IgD-negative memory B cell (primary cell): ENCODE results near the gene PIP4K2A. TPM values are rescaled to one million over a fixed set of nuclear protein-coding genes. Genes with fewer than 3 reads are reported as not detected.

Experiments
- H3K27ac Mint-ChIP-seq, 3 donors: one replicate each; pipeline ENCODE4 v1.8.0; 2020 to 2022; ENCODE audit warnings: mild to moderate bottlenecking in 3 of 3, mixed read lengths in 3 of 3, moderate library complexity in 1 of 3
- H3K27me3 Mint-ChIP-seq: one replicate; pipeline ENCODE4 v1.8.0; 2021; ENCODE audit warnings: mixed read lengths
- H3K36me3 Mint-ChIP-seq: one replicate; pipeline ENCODE4 v1.8.0; 2020; ENCODE audit warnings: mild to moderate bottlenecking, mixed read lengths
- H3K4me1 Mint-ChIP-seq, 3 donors: one replicate each; pipeline ENCODE4 v1.8.0; 2020 to 2022; ENCODE audit warnings: mixed read lengths in 3 of 3, mild to moderate bottlenecking in 1 of 3
- H3K4me3 Mint-ChIP-seq, 4 donors: one replicate each; pipeline ENCODE4 v1.8.0; 2020 to 2022; ENCODE audit warnings: mild to moderate bottlenecking in 4 of 4, mixed read lengths in 4 of 4, moderate library complexity in 3 of 4
- H3K9me3 Mint-ChIP-seq, 3 donors: one replicate each; pipeline ENCODE4 v1.8.0; 2020 to 2021; ENCODE audit warnings: mixed read lengths in 3 of 3, mild to moderate bottlenecking in 1 of 3
- polyA plus RNA-seq: library from polyadenylated mRNA; unstranded; fragments of 300-500 nt; fragmentation: Illumina TruSeq; gene quantifications from one replicate; pipeline ENCODE4 v1.2.3, GENCODE V29; 2021

The PIP4K2A gene
- polyA plus RNA-seq, 1 donor from 2014 or later: 43.2 TPM

GRCh38 chr10:22626784-22627183 is 87.6 kb downstream of the PIP4K2A start:
- Mint-ChIP-seq H3K36me3 (peaks cover 2% of the 10 kb centered on the region), H3K4me3 (peak overlapping the region in 3 of 4 donors; percentile 71 to 76 (median 75)), H3K27me3 (no peaks in the 10 kb centered on the region), H3K4me1 (peaks cover 68 to 86% (median 79%) of the 10 kb centered on the region in 3 donors), H3K27ac (peak overlapping the region; percentile 85 to 95 (median 90)), H3K9me3 (no peaks in the 10 kb centered on the region)

GRCh38 chr10:22625516-22626290 is 88.7 kb downstream of the PIP4K2A start:
- Mint-ChIP-seq H3K4me3 (peak overlapping the region; percentile 25 to 84 (median 57)), H3K27me3 (no peaks in the 10 kb centered on the region), H3K4me1 (peaks cover 74 to 85% (median 84%) of the 10 kb centered on the region in 3 donors), H3K27ac (peak overlapping the region; percentile 90 to 95 (median 92)), H3K9me3 (no peaks in the 10 kb centered on the region), H3K36me3 (peaks cover 1% of the 10 kb centered on the region)

- H3K36me3 Mint-ChIP-seq: peaks cover 4% of the 10 kb centered on the region
- H3K27ac Mint-ChIP-seq: peak overlapping the region in 2 of 3 donors; percentile 63 to 95
- no peaks in the 10 kb centered on the region for H3K27me3 Mint-ChIP-seq
- H3K4me3 Mint-ChIP-seq: peak overlapping the region in 3 of 4 donors; percentile 39 to 73 (median 72)
- H3K9me3 Mint-ChIP-seq: no peaks in the 10 kb centered on the region
- H3K4me1 Mint-ChIP-seq: peaks cover 77 to 86% (median 85%) of the 10 kb centered on the region in 3 donors
These were observed 90.1 kb downstream of the PIP4K2A start for GRCh38 chr10:22624287-22624738.

- Mint-ChIP-seq H3K36me3 (peaks cover 4% of the 10 kb centered on the region), H3K27ac (peak overlapping the region; percentile 53 to 95 (median 63)), H3K4me1 (peaks cover 76 to 86% (median 85%) of the 10 kb centered on the region in 3 donors), H3K4me3 (peak overlapping the region in 3 of 4 donors; percentile 39 to 79 (median 72)), H3K27me3 (no peaks in the 10 kb centered on the region), H3K9me3 (no peaks in the 10 kb centered on the region)
These were observed 90.6 kb downstream of the PIP4K2A start for GRCh38 chr10:22623633-22624253.

- H3K4me1 Mint-ChIP-seq: peaks cover 77 to 86% (median 85%) of the 10 kb centered on the region in 3 donors
These were observed 92.1 kb downstream of the PIP4K2A start for GRCh38 chr10:22622242-22622806.

GRCh38 chr10:22621726-22622125 is 92.7 kb downstream of the PIP4K2A start:
- H3K27ac Mint-ChIP-seq: peak overlapping the region; percentile 12 to 92 (median 13)
- H3K36me3 Mint-ChIP-seq: peaks cover 6% of the 10 kb centered on the region
- no peaks in the 10 kb centered on the region for H3K9me3 Mint-ChIP-seq
- H3K4me1 Mint-ChIP-seq: peaks cover 77 to 86% (median 85%) of the 10 kb centered on the region in 3 donors
- H3K4me3 Mint-ChIP-seq: peak overlapping the region; percentile 0 to 70 (median 40)
- peaks cover 2% of the 10 kb centered on the region for H3K27me3 Mint-ChIP-seq

More at GRCh38 chr10:22622242-22622806, 92.1 kb downstream of the PIP4K2A start:
- H3K9me3 Mint-ChIP-seq: no peaks in the 10 kb centered on the region
- H3K27ac Mint-ChIP-seq: peak overlapping the region in 1 of 3 donors; percentile 63
- peaks cover 2% of the 10 kb centered on the region for H3K27me3 Mint-ChIP-seq
- peak overlapping the region in 3 of 4 donors; percentile 0 to 67 (median 39) for H3K4me3 Mint-ChIP-seq
- H3K36me3 Mint-ChIP-seq: peaks cover 6% of the 10 kb centered on the region

- peaks cover 6% of the 10 kb centered on the region for H3K36me3 Mint-ChIP-seq
- peak overlapping the region in 2 of 4 donors; percentile 11 to 80 for H3K4me3 Mint-ChIP-seq
- H3K9me3 Mint-ChIP-seq: no peaks in the 10 kb centered on the region
- peak overlapping the region; percentile 13 to 92 (median 26) for H3K27ac Mint-ChIP-seq
- H3K27me3 Mint-ChIP-seq: peaks cover 2% of the 10 kb centered on the region
- peaks cover 75 to 87% (median 83%) of the 10 kb centered on the region in 3 donors for H3K4me1 Mint-ChIP-seq
These were observed 93.4 kb downstream of the PIP4K2A start for GRCh38 chr10:22620929-22621328.

GRCh38 chr10:22620140-22620857 is 94.1 kb downstream of the PIP4K2A start:
- Mint-ChIP-seq H3K4me3 (peak overlapping the region in 3 of 4 donors; percentile 38 to 80 (median 48)), H3K36me3 (peaks cover 6% of the 10 kb centered on the region), H3K27ac (peak overlapping the region; percentile 13 to 91 (median 88)), H3K4me1 (peaks cover 75 to 87% (median 83%) of the 10 kb centered on the region in 3 donors), H3K27me3 (peaks cover 2% of the 10 kb centered on the region), H3K9me3 (no peaks in the 10 kb centered on the region)

GRCh38 chr10:22619101-22619500 is 95.3 kb downstream of the PIP4K2A start:
- peaks cover 78 to 88% (median 86%) of the 10 kb centered on the region in 3 donors for H3K4me1 Mint-ChIP-seq
- peak overlapping the region in 2 of 4 donors; percentile 38 to 81 for H3K4me3 Mint-ChIP-seq
- H3K27me3 Mint-ChIP-seq: peaks cover 2% of the 10 kb centered on the region
- no peaks in the 10 kb centered on the region for H3K9me3 Mint-ChIP-seq
- peaks cover 6% of the 10 kb centered on the region for H3K36me3 Mint-ChIP-seq
- peak overlapping the region; percentile 56 to 98 (median 91) for H3K27ac Mint-ChIP-seq

- Mint-ChIP-seq H3K27me3 (peaks cover 2% of the 10 kb centered on the region), H3K27ac (peak overlapping the region; percentile 56 to 99 (median 98)), H3K36me3 (peaks cover 6% of the 10 kb centered on the region), H3K4me3 (peak overlapping the region in 3 of 4 donors; percentile 35 to 81 (median 38)), H3K9me3 (no peaks in the 10 kb centered on the region), H3K4me1 (peaks cover 78 to 88% (median 86%) of the 10 kb centered on the region in 3 donors)
These were observed 96.1 kb downstream of the PIP4K2A start for GRCh38 chr10:22618078-22618785.

GRCh38 chr10:22617516-22617915 is 96.9 kb downstream of the PIP4K2A start:
- no peaks in the 10 kb centered on the region for H3K9me3 Mint-ChIP-seq
- peak overlapping the region in 3 of 4 donors; percentile 9 to 91 (median 85) for H3K4me3 Mint-ChIP-seq
- H3K27ac Mint-ChIP-seq: peak overlapping the region; percentile 56 to 99 (median 98)
- H3K36me3 Mint-ChIP-seq: peaks cover 11% of the 10 kb centered on the region
- H3K4me1 Mint-ChIP-seq: peaks cover 80 to 88% (median 86%) of the 10 kb centered on the region in 3 donors
- H3K27me3 Mint-ChIP-seq: peaks cover 2% of the 10 kb centered on the region

- peak overlapping the region; percentile 56 to 99 (median 98) for H3K27ac Mint-ChIP-seq
- H3K9me3 Mint-ChIP-seq: no peaks in the 10 kb centered on the region
- peak overlapping the region in 3 of 4 donors; percentile 44 to 91 (median 85) for H3K4me3 Mint-ChIP-seq
- H3K36me3 Mint-ChIP-seq: peaks cover 14% of the 10 kb centered on the region
- H3K4me1 Mint-ChIP-seq: peaks cover 85 to 92% (median 89%) of the 10 kb centered on the region in 3 donors
- H3K27me3 Mint-ChIP-seq: peaks cover 2% of the 10 kb centered on the region
These were observed 97.3 kb downstream of the PIP4K2A start for GRCh38 chr10:22617051-22617450.

GRCh38 chr10:22615819-22616499 is 98.4 kb downstream of the PIP4K2A start:
- H3K36me3 Mint-ChIP-seq: peaks cover 14% of the 10 kb centered on the region
- peaks cover 84 to 93% (median 84%) of the 10 kb centered on the region in 3 donors for H3K4me1 Mint-ChIP-seq
- peaks cover 2% of the 10 kb centered on the region for H3K27me3 Mint-ChIP-seq
- H3K9me3 Mint-ChIP-seq: no peaks in the 10 kb centered on the region
- peak overlapping the region; percentile 90 to 99 (median 98) for H3K27ac Mint-ChIP-seq
- H3K4me3 Mint-ChIP-seq: peak overlapping the region; percentile 87 to 98 (median 92)
